GM12878 (cell line): ENCODE results near the gene ITCH. TPM values are rescaled to one million over a fixed set of nuclear protein-coding genes. Genes with fewer than 3 reads are reported as not detected.

Experiments
- ATF3 ChIP-seq: IDR thresholded peaks from 2 replicates; pipeline ENCODE4 v1.6.1; 2011; ENCODE audit warnings: low read depth, mild to moderate bottlenecking, low read length, moderate library complexity, borderline replicate concordance; ENCODE audit errors: extremely low read depth
- BRCA1 ChIP-seq: IDR thresholded peaks from 2 replicates; pipeline ENCODE4 v1.6.1; 2011; ENCODE audit warnings: low read depth, low read length, improper control_type of control experiment
- ESRRA ChIP-seq: IDR thresholded peaks from 2 replicates; pipeline ENCODE4 v1.6.1; 2012; ENCODE audit warnings: mild to moderate bottlenecking, low read length, improper control_type of control experiment
- EZH2 ChIP-seq: IDR thresholded peaks from 2 replicates; pipeline ENCODE4 v1.6.1; 2012; ENCODE audit warnings: low read depth, mild to moderate bottlenecking, control low read depth, inconsistent platforms, low read length, borderline replicate concordance; ENCODE audit not compliant: control insufficient read depth
- HCFC1 ChIP-seq: fragments of 150-350 bp; IDR thresholded peaks from 2 replicates; pipeline ENCODE4 v1.6.1; 2014; ENCODE audit warnings: low read length
- HDGF ChIP-seq: fragments of 450-650 bp; IDR thresholded peaks from 2 replicates; pipeline ENCODE4 v1.6.1; 2016; ENCODE audit warnings: antibody characterized with exemption
- IRF4 ChIP-seq: IDR thresholded peaks from 2 replicates; pipeline ENCODE4 v1.6.1; 2011; ENCODE audit warnings: low read depth, low read length
- MYB ChIP-seq: fragments of 150-350 bp; IDR thresholded peaks from 2 replicates; pipeline ENCODE4 v1.6.1; 2014; ENCODE audit warnings: mild to moderate bottlenecking, low read depth, low read length, borderline replicate concordance
- NR2F1 ChIP-seq: fragments of 450-650 bp; conservative IDR thresholded peaks from 2 replicates; pipeline ENCODE4 v1.6.1; 2017; ENCODE audit warnings: mild to moderate bottlenecking
- PAX5 ChIP-seq: IDR thresholded peaks from 2 replicates; pipeline ENCODE4 v1.6.1; 2011; ENCODE audit warnings: low read depth, low read length, borderline replicate concordance
- PML ChIP-seq: IDR thresholded peaks from 2 replicates; pipeline ENCODE4 v1.6.1; 2012; ENCODE audit warnings: low read length, inconsistent platforms
- RBBP5 ChIP-seq: fragments of 200-600 bp; sonication (generic); conservative IDR thresholded peaks from 2 replicates; pipeline ENCODE4 v1.6.1; 2016
- SIN3A ChIP-seq: IDR thresholded peaks from 2 replicates; pipeline ENCODE4 v1.6.1; 2012; ENCODE audit warnings: low read depth, low read length, improper control_type of control experiment
- SP1 ChIP-seq: IDR thresholded peaks from one replicate; pipeline ENCODE4 v1.6.1; 2011; ENCODE audit warnings: low read depth, low read length
- SREBF2 ChIP-seq: IDR thresholded peaks from 2 replicates; pipeline ENCODE4 v1.6.1; 2012; ENCODE audit warnings: mild to moderate bottlenecking, low read length
- TAF1 ChIP-seq: IDR thresholded peaks from 2 replicates; pipeline ENCODE4 v1.6.1; 2011; ENCODE audit warnings: mild to moderate bottlenecking, low read depth, low read length, borderline replicate concordance
- polyA plus RNA-seq, 11 experiments: library from polyadenylated mRNA; depleted of rRNA in 4 of 11; unstranded in 6 of 11; stranded (reverse) in 5 of 11; fragments of >200 nt; fragmentation: Nextera tagmentation in 4 of 11; fragmentation: Illumina TruSeq in 1 of 11; extraction: Ambion mirVana in 4 of 11; extraction: Trizol in 1 of 11; gene quantifications; 1 replicate in 1 of 11; 2 replicates in 10 of 11; pipeline versions ENCODE4 v1.2.1 to v1.2.3, GENCODE V29; 2011 to 2016; ENCODE audit warnings: inconsistent platforms in 2 of 11, missing spikeins in 2 of 11, low read depth in 1 of 11
- total RNA-seq, 4 experiments: library from RNA; depleted of rRNA in 3 of 4; stranded (reverse); fragments of >200 nt in 3 of 4; fragmentation: Illumina TruSeq in 1 of 4; extraction: Trizol in 1 of 4; gene quantifications; 2 replicates each; pipeline versions ENCODE4 v1.2.1 to v1.2.3, GENCODE V29; 2013 to 2021
- TF ChIP-seq, protein P1 (sequence below): IDR thresholded peaks from 2 replicates; pipeline ENCODE4 v1.6.1; 2012; ENCODE audit warnings: improper control_type of control experiment, low read depth, low read length; ENCODE audit not compliant: insufficient replicate concordance
- TF ChIP-seq, protein P2 (sequence below): fragments of 450-650 bp; formaldehyde crosslinking; IDR thresholded peaks from 2 replicates; pipeline ENCODE4 v1.4.0; 2020; ENCODE audit warnings: mild to moderate bottlenecking, moderate library complexity

ITCH gene
- total and polyA plus RNA-seq, 10 of the 15 experiments (the other 5 are each of a cell fraction or from before 2014, with no cell fraction given), result 7.5 to 46.1 (median 21.5) TPM

DNA sequence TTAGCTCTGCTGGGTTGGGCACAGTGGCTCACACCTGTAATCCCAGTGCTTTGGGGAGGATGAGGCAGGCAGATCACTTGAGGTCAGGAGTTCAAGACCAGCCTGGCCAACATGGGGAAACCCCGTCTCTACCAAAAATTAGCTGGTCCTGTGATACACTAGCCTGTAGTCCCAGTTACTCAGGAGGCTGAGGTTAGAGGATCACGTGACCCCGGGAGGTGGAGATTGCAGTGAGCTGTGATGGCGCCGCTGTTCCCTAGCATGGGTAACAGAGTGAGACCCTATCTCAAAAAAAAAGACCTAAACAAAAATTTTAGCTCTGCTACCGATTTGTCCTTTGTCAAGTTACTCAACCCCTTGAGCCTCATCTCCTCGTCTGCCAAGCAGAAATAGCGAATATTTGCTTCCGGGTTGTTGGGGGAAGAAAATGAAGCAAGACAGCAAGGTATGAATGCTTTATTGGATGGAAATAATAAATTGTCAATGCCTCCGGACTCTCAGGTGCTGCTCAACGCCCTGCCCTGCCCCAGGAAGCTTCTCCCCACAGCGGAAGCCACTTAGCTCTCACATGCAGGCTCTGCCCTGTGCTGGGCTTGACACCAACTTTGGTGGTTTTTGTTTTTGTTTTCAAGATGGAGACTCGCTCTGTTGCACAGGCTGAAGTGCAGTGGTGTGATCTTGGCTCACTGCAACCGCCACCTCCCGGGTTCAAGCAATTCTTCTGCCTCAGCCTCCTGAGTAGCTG lies 24.9 kb upstream of the ITCH start (continued):
- TF ChIP-seq, protein P1, sequence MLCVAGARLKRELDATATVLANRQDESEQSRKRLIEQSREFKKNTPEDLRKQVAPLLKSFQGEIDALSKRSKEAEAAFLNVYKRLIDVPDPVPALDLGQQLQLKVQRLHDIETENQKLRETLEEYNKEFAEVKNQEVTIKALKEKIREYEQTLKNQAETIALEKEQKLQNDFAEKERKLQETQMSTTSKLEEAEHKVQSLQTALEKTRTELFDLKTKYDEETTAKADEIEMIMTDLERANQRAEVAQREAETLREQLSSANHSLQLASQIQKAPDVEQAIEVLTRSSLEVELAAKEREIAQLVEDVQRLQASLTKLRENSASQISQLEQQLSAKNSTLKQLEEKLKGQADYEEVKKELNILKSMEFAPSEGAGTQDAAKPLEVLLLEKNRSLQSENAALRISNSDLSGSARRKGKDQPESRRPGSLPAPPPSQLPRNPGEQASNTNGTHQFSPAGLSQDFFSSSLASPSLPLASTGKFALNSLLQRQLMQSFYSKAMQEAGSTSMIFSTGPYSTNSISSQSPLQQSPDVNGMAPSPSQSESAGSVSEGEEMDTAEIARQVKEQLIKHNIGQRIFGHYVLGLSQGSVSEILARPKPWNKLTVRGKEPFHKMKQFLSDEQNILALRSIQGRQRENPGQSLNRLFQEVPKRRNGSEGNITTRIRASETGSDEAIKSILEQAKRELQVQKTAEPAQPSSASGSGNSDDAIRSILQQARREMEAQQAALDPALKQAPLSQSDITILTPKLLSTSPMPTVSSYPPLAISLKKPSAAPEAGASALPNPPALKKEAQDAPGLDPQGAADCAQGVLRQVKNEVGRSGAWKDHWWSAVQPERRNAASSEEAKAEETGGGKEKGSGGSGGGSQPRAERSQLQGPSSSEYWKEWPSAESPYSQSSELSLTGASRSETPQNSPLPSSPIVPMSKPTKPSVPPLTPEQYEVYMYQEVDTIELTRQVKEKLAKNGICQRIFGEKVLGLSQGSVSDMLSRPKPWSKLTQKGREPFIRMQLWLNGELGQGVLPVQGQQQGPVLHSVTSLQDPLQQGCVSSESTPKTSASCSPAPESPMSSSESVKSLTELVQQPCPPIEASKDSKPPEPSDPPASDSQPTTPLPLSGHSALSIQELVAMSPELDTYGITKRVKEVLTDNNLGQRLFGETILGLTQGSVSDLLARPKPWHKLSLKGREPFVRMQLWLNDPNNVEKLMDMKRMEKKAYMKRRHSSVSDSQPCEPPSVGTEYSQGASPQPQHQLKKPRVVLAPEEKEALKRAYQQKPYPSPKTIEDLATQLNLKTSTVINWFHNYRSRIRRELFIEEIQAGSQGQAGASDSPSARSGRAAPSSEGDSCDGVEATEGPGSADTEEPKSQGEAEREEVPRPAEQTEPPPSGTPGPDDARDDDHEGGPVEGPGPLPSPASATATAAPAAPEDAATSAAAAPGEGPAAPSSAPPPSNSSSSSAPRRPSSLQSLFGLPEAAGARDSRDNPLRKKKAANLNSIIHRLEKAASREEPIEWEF, result no peak
- TF ChIP-seq, protein P2, sequence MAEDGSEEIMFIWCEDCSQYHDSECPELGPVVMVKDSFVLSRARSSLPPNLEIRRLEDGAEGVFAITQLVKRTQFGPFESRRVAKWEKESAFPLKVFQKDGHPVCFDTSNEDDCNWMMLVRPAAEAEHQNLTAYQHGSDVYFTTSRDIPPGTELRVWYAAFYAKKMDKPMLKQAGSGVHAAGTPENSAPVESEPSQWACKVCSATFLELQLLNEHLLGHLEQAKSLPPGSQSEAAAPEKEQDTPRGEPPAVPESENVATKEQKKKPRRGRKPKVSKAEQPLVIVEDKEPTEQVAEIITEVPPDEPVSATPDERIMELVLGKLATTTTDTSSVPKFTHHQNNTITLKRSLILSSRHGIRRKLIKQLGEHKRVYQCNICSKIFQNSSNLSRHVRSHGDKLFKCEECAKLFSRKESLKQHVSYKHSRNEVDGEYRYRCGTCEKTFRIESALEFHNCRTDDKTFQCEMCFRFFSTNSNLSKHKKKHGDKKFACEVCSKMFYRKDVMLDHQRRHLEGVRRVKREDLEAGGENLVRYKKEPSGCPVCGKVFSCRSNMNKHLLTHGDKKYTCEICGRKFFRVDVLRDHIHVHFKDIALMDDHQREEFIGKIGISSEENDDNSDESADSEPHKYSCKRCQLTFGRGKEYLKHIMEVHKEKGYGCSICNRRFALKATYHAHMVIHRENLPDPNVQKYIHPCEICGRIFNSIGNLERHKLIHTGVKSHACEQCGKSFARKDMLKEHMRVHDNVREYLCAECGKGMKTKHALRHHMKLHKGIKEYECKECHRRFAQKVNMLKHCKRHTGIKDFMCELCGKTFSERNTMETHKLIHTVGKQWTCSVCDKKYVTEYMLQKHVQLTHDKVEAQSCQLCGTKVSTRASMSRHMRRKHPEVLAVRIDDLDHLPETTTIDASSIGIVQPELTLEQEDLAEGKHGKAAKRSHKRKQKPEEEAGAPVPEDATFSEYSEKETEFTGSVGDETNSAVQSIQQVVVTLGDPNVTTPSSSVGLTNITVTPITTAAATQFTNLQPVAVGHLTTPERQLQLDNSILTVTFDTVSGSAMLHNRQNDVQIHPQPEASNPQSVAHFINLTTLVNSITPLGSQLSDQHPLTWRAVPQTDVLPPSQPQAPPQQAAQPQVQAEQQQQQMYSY, result peak; percentile 76
- TF ChIP-seq NR2F1 (peak; percentile 67), SREBF2 (no peak), ESRRA (no peak), SIN3A (0 out of 2 replicates have a peak, but pooled peaks have one; percentile 65), MYB (no peak), PML (no peak), PAX5 (0 out of 2 replicates have a peak, but pooled peaks have one; percentile 31), IRF4 (no peak), EZH2 (no peak), SP1 (no peak), TAF1 (peak; percentile 40; the same call in 1 of the 2 replicates), RBBP5 (no peak), HCFC1 (0 out of 2 replicates have a peak, but pooled peaks have one; percentile 33), ATF3 (no peak), BRCA1 (no peak), HDGF (peak; percentile 46; the same call in 1 of the 2 replicates)
